GM03348 (cell line): ENCODE data around the gene EIF6.

Experiments
- DNase-seq: peaks from one replicate; pipeline ENCODE4 v3.0.0; 2012; ENCODE audit warnings: low spot score

EIF6 gene

DNA sequence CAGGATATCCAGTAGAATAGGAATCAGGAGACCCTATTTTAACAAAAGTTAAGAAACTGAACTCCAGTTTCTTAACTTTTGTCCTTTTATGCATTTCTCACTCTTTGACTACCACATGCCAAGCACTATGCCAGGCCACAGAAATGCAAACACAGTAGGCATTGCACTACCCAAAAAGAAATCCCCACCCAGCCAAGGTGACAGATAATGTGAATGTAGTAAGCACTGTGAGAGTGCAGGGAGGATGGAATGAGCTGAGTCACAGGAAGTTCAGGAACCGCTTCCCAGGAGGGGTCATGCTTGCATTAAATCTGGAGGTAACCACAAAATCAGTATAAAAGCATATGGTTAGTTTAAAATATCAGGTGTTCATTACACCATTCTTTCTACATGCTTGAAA, 27.7 kb upstream of the EIF6 start:
- peak; percentile 79 for DNase-seq

DNA sequence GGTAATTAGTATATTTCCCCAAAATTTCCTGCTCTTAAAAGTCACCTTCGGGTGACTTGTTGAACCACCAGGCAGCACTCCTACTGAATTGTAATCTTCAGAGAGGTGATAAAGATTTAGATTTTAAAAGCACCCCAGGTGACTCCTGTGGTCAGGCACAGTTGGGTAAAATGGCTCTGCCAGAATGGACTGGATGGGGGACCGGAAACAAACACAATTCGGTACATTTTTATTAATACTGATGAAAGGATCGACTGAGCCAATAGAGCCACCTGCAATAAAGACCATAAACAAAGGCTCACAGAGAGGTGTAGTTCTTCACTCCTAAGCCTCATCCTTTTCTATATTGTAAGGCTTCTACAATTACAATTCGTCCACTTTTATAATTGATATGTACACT, 27.2 kb upstream of the EIF6 start:
- DNase-seq: no peak

DNA sequence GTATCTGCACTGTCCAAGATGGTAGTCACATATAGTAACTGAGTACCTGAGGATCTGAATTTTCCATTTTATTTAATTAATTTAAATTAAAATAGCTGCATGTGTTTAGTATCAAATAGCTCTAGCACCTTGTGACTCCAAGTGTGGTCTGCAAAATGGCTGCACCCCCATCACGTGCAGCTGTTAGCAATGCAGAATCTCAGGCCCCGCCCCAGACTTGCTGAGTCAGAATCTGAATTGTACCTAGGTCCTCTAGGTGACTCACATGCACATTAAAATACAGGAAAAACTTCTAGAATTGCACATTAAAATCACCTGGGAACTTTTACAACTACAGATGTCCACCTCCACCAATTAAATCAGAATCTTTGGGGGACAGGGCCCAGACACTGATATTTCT, 26.8 kb upstream of the EIF6 start:
- no peak for DNase-seq

GRCh38 chr20:35307666-35308653, 23.4 kb upstream of the EIF6 start:
- peak; percentile 78 for DNase-seq

DNA sequence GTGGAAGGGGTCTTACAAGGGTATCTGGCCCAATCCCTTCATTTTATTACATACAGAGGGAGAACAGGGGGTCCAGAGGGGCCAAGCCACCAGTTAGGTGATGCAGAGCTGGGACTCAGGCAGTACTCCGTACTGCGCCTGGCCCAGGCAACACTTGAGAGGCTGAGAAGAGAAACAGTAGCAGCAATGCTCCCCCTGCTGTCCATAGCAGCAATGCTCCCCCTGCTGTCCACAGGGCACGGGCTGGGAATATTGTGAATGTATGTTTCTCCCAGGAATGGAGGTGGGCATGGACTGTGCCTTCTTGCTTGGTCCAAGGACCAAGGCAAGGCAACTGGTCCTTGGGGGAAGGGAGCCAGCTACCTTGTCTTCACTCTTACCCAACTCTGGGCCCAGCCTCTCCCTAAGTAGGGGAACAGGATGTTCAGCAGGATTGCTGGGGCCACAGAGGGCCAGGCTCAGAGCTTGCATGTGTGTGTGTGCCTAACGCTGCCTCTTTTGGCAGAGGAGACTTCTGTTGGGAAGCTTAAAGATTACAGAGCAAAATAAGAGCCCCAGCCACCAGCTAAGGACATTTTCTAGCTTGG, 22.5 kb upstream of the EIF6 start:
- DNase-seq: peak; percentile 47

GRCh38 chr20:35305682-35306556, 21.3 kb upstream of the EIF6 start:
- peak; percentile 96 for DNase-seq

DNA sequence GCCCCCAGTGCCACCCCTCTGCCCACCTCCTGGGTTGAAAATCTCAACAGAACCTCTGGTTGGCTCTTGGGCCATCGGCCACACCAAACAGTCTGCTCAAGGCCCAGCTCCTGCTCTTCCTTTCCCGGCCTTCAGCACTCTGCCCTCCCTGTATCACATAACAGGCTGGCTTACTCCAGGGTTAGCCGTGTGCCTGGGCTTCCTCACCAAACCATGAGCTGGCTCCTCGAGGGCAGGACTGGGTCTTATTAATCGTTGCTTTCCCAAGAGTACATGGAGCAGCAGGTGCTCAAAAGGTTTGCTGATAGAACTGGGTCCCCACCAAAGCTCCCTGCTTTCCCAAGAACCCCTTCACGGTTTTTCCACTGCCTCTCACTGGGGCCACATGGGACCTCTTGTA, 20.4 kb upstream of the EIF6 start:
- DNase-seq: no peak

GRCh38 chr20:35303735-35304491, 19.3 kb upstream of the EIF6 start:
- peak; percentile 89 for DNase-seq

DNA sequence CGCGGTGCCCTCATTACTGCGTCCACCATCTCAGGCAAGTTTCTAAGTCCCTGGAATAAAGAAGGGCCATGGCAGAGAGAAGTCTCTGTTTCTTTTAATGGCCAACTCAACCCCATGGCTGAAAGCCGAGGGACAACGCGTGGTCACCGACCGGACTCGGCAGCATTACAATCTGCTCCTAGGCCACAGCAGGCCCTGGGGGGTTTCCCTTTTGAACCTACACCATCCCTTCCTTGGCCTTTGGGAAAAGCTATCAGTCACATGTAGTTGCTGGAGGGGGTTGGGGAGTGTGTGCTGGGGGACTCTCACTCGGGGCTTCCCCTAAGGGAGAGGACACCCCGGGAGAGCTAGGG, 18.8 kb upstream of the EIF6 start:
- DNase-seq: no peak

DNA sequence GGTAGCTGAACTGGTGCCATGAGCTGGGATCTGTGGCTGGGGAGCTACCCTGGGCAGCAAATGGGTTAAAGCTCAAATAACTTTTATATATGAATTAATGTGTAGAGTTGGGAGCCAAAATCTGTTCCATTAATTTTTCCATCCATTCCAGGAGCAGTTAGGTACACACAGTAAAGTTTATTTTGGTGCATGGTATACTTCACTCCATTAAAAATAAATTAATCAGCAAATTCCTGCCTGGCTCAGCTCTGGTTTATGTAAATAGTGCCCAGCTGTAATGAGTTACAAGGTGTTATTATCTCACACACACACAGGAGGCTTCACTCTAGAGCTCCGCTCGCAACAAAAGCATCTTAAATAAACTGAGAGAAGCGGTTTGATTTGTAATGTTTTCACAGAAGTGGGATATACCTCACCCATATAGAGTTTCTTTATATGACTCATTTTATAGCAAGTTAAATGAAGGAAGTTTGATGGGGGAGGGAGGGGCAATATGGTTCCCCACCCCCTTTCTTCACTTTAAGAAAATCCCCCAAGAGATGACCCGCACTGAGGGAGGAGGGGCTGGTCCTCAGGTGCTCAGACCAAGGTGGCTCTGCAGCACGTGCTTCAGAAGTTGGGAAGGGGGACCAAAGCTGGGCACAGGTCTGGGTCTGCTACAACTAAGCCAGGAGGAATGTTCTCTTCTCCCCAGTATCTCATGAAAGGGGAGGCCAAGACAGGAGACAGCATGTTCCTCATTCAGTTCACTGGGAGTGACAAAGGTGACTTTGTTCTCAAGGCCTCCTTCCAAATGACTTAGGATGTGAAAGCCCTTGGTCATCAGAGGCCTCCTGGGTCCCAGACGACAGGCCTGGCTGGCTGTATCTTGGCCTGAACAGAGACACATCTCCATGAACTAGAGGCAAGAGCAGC, 18.1 kb upstream of the EIF6 start:
- no peak for DNase-seq

DNA sequence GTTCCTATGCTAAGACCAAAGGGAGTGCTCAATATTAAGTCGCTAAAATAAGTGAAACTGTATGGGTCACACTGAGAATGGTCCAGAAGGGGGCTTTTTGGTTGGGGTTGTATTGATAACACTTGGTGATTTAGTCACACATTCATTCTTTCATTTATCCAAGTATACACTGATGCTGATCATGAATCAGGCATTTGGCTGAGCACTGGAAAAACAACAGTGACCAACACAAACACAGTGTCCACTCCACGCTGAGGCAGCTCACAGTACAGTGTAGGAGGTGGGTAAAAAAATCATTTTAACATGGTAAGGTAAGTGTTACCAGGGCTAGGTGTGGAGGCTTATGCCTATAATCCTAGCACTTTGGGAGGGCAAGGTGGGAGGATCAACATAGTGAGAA, 16.9 kb upstream of the EIF6 start:
- DNase-seq: no peak

DNA sequence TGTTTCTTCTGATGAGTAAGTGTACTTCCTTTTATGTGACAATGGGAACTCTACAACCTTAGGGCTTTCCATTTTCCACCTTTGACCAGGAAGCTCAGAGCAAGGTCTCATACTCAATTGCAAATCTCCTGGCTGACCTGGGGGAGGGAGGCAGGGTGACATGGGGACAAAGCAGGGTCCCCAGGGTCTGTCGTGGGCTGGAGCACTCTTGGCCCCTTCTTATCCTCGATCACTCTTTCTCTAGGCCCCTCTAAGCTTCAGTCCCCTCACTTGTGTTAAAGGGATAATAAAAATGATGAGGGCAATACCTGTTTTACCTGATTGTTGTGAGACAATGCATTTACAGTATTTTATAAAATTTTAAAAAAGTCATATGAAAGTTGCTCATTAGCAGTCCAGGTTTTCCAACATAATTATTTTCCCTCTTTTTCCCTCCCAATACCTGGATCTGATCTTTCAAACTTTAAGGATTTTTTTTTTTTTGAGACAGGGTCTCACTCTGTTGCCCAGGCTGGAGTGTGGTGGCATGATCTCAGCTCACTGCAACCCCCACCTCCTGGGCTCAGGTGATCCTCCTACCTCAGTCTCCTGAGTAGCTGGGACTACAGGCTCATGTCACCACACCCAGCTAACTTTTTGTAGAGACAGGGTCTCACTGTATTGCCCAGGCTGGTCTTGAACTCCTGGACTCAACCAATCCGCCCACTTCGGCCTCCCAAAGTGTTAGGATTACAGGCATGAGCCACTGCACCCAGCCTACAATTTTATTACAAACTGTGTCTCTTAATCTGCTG, 16.1 kb upstream of the EIF6 start:
- DNase-seq: no peak

DNA sequence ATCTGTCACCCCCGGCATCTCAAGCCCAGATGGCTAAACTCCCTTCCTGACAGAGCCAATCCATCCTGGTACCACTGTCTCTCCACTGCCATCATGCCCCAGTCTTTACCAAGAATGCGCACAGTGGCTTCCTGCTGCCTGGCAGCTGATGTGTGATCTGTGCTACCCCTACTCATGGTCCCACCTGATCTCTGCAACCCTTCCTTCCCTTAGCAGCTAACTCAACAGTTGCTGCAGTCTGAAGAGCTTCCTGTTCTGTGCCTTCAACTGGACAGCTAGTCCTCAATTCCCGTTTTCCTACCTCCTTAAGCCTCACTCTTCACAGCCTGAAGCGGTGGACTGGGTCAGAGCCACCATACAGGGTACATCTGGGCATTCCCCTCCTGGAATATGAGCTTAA, 15.2 kb upstream of the EIF6 start:
- no peak for DNase-seq

DNA sequence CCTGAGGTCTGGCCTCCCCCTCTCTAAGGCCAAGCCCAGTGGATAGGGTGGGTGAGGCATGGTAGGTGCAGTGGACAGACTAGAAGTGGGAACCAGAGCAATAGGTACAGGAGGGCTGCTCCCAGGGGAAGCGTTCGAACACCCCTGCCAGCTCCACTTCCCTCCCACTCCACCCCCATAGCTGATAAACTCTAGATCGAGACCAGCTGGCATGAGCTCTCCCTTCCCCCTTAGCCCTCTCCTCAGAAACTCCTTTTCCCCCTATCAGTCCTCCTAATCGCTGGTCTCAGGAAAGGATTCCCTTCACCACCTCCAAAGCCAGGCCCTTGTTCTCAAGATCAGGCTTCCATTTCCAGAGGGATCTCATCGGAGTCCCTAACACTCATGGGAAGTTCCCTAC, 13.7 kb upstream of the EIF6 start:
- DNase-seq: no peak

DNA sequence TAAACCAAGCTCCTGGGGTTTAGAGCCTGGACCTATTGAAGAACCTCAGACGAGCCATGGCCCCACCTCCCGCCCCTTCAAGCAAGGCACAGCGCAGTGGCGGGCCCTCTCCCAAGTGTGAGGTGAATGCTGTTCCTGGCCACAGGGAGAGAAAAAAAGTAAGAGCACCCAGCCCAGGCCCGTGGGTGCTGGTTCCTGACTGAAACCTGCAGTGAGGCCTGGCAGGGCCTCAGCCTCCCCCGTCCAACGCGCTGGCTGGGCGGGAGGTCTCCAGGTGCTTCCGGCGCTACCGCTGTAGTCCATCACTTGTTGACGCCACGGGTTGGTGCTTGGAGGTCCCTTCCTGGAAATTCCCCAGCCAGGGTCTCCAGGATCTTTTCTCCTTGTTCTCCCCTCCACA, 13.2 kb upstream of the EIF6 start:
- no peak for DNase-seq

GRCh38 chr20:35297155-35297554, 12.6 kb upstream of the EIF6 start:
- DNase-seq: peak; percentile 37

DNA sequence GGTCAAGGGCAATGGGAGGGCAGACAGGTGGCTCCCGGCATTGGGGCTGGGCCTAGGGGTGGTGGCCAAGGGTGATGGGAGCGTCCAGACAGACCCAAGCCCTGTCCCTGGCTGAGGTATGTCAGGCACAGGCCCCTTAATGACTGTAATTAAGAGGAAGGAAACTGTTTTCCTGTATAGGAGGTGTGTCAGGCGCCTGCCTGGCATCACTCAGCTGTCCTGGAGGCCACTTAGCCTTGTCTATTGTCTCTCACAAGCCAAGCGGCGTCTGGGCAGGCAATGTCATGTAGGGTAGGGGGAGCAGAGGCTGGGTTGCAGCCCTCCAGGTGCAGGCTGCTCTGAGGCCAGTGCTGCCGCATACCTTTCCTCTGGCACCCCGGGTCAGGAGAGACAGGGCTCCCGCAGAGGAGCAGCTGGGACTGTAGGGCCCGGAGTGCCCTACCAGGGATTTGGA, 11.6 kb upstream of the EIF6 start:
- no peak for DNase-seq

DNA sequence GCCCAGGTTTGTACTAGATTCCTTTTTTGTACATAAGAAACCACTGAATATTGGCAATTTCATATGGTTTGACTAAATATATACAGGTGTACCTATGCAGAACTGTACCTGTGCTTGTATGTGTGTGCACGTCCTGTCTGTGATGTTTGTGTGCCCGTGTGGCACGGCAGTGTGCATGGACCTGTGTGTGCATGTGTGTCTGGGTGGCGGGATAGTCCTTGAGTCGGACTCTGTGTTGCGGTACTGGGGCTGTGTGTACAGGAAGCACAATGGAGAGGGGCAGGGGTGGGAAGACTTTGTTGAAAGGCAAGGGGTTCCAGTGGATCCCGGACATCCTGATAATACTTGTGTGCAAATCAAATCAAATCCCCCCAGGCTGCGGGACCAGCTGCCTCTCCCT, 11.1 kb upstream of the EIF6 start:
- no peak for DNase-seq

DNA sequence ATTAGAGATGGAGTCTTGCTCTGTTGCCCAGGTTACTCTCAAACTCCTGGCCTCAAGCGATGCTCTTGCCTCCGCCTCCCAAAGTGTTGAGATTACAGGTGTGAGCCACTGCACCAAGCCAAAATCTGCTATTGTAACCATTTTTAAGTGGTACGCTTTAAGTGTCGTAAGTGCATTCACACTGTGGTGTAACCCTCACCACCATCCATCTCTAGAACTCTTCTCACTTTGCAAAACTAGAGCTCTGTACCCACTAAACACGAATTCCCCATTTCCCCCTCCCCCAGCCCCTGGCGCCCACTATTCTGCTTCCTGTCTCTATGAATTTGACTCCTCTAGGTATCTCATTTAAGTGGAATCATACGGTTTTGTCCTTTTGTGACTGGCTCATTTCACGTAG, 10.5 kb upstream of the EIF6 start:
- no peak for DNase-seq

DNA sequence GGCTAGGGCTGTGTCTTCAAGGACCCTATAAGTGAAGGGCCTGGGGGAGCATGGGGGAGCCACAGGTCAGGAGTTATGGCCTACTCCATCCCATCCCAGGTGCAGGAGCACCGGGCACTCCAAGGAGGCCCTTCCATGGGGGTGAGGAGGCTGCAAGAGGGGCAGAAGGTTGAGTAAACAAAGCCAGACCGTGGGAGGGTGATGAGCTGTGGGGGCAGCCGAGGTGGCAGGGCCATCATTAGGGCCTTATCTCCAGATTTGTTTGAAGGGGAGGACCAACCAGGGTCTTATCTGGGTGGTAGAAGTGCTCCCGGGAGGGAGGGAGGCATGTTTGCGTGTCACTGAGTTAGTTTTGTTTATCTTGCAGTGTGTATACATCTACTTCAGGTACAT, 9.7 kb upstream of the EIF6 start:
- DNase-seq: no peak
